Fibroblast of the aortic adventitia (primary cell): ENCODE results near the gene ARHGAP15. TPM values are rescaled to one million over a fixed set of nuclear protein-coding genes. Genes with fewer than 3 reads are reported as not detected.

Experiments used
- DNase-seq: peaks from one replicate; pipeline ENCODE4 v3.0.0-alpha.2; 2010; ENCODE audit warnings: low read depth
- H3K4me3 ChIP-seq: 2 replicates; pipeline ENCODE4 v1.5.1; 2011; ENCODE audit warnings: low read depth, mild to moderate bottlenecking, control low read depth, low read length, moderate library complexity
- CTCF ChIP-seq: IDR thresholded peaks from 2 replicates; pipeline ENCODE4 v1.5.1; 2011; ENCODE audit warnings: mild to moderate bottlenecking, low read length, control low read depth, inconsistent platforms; ENCODE audit not compliant: insufficient read depth
- total RNA-seq: library from RNA; depleted of rRNA; stranded (reverse); fragments of >200 nt; gene quantifications from 2 replicates; pipeline ENCODE4 v1.2.3, GENCODE V29; 2012; ENCODE audit warnings: low replicate concordance

Gene ARHGAP15
- total RNA-seq, 1 donor: not detected

GRCh38 chr2:143300536-143300935, 171.3 kb downstream of the ARHGAP15 start:
- DNase-seq: no peak
- H3K4me3 ChIP-seq: no peak overlapping the region
- TF ChIP-seq CTCF: no peak

GRCh38 chr2:143311426-143311825, 182.2 kb downstream of the ARHGAP15 start:
- no peak for TF ChIP-seq CTCF
- DNase-seq: no peak

GRCh38 chr2:143312441-143312840, 183.2 kb downstream of the ARHGAP15 start:
- DNase-seq: no peak
- TF ChIP-seq CTCF: no peak
- H3K4me3 ChIP-seq: no peak overlapping the region

More at GRCh38 chr2:143311426-143311825, 182.2 kb downstream of the ARHGAP15 start:
- H3K4me3 ChIP-seq: no peak overlapping the region

GRCh38 chr2:143313861-143314260, 184.6 kb downstream of the ARHGAP15 start:
- no peak for DNase-seq
- no peak for TF ChIP-seq CTCF
- H3K4me3 ChIP-seq: no peak overlapping the region

- DNase-seq: no peak
- no peak for TF ChIP-seq CTCF
- H3K4me3 ChIP-seq: no peak overlapping the region
Measured at GRCh38 chr2:143321994-143322393, 192.8 kb downstream of the ARHGAP15 start.

- no peak for TF ChIP-seq CTCF
- H3K4me3 ChIP-seq: no peak overlapping the region
- no peak for DNase-seq
Measured at GRCh38 chr2:143329288-143329687, 200.1 kb downstream of the ARHGAP15 start.

GRCh38 chr2:143333168-143333791, 204.1 kb downstream of the ARHGAP15 start:
- DNase-seq: no peak
- TF ChIP-seq CTCF: no peak
- no peak overlapping the region for H3K4me3 ChIP-seq
